Transverse colon (tissue), 4 donors: Measurements from ENCODE around the gene USP20. TPM values are rescaled to one million over a fixed set of nuclear protein-coding genes. Genes with fewer than 3 reads are reported as not detected.

Experiments used
- DNase-seq: peaks from one replicate; pipeline ENCODE4 v3.0.0-alpha.2; 2019
- H3K27ac ChIP-seq, 4 donors: fragments of 200-600 bp; sonication (generic); 2 replicates each; pipeline ENCODE4 v1.5.1; 2016 to 2018; ENCODE audit warnings: inconsistent platforms in 4 of 4
- H3K27me3 ChIP-seq: fragments of 200-600 bp; sonication (generic); 2 replicates; pipeline ENCODE4 v1.5.1; 2017; ENCODE audit warnings: inconsistent platforms
- H3K36me3 ChIP-seq, 4 donors: fragments of 200-600 bp; sonication (generic); 2 replicates each; pipeline ENCODE4 v1.5.1; 2017 to 2019; ENCODE audit warnings: inconsistent platforms in 4 of 4
- H3K4me1 ChIP-seq, 4 donors: fragments of 200-600 bp; sonication (generic); 2 replicates each; pipeline ENCODE4 v1.5.1; 2017 to 2020; ENCODE audit warnings: inconsistent platforms in 4 of 4
- H3K4me3 ChIP-seq, 4 donors: fragments of 200-600 bp; sonication (generic); 1 replicate in 1 of 4; 2 replicates in 3 of 4; pipeline versions ENCODE4 v1.5.1 to v1.6.1; 2017 to 2019; ENCODE audit warnings: inconsistent platforms in 4 of 4
- H3K9me3 ChIP-seq, 2 donors: fragments of 200-600 bp; sonication (generic); 2 replicates each; pipeline ENCODE4 v1.5.1; 2017 to 2019; ENCODE audit warnings: inconsistent platforms in 2 of 2
- CTCF ChIP-seq, 5 experiments: fragments of 200-600 bp in 3 of 5; fragments of 450-650 bp in 2 of 5; sonication (generic) in 3 of 5; IDR thresholded peaks; 1 replicate in 2 of 5; 2 replicates in 3 of 5; pipeline ENCODE4 v1.5.1; 2016 to 2017; ENCODE audit warnings: antibody characterized with exemption in 5 of 5, inconsistent platforms in 3 of 5, mild to moderate bottlenecking in 2 of 5, moderate library complexity in 1 of 5
- EP300 ChIP-seq: sonication (generic); formaldehyde crosslinking; IDR thresholded peaks from one replicate; pipeline ENCODE4 v1.6.1; 2017; ENCODE audit warnings: antibody characterized with exemption, low read depth
- POLR2A ChIP-seq: fragments of 450-650 bp; IDR thresholded peaks from one replicate; pipeline ENCODE4 v1.6.1; 2016; ENCODE audit warnings: antibody characterized with exemption, mild to moderate bottlenecking, moderate library complexity
- POLR2AphosphoS5 ChIP-seq, 3 donors: sonication (generic); formaldehyde crosslinking; IDR thresholded peaks; one replicate each; pipeline ENCODE4 v1.6.1; 2016; ENCODE audit warnings: antibody characterized with exemption in 3 of 3
- WGBS, 2 donors: methylation state at CpG; one replicate each; pipeline ENCODE4 v1.1.5; 2018; ENCODE audit warnings: low coverage in 1 of 2; 5-methylcytosine and 5-hydroxymethylcytosine counted together
- in situ Hi-C, 4 donors: fragments of 200-750 bp; cut with MboI; loops; one replicate each; pipeline versions ENCODE4 v1.15.0 to v1.15.1; 2017; ENCODE audit warnings: low sequenced_read_pairs in 3 of 4, low pct_ligation_motif_present in 1 of 4, low pct_unique_long_range_greater_than_20kb in 1 of 4
- intact Hi-C: fragments of 100-400 bp; cut with DNase I; formaldehyde crosslinking; loops from one replicate; pipeline ENCODE4 v1.15.1; 2023; ENCODE audit warnings: low total_unique reads
- total RNA-seq, 4 donors: library from RNA; depleted of rRNA; stranded (reverse); fragments of >200 nt; gene quantifications; one replicate each; pipeline ENCODE4 v1.1.0, GENCODE V29; 2016

Gene USP20
- total RNA-seq, 4 donors from 2014 or later = 18.3 to 40.0 (median 25.3) TPM

GRCh38 chr9:129853614-129854013 lies 18.4 kb downstream of the USP20 start:
- H3K36me3 ChIP-seq = peaks cover 0 to 22% (median 0%) of the 10 kb centered on the region in 4 donors
- WGBS, 2 donors = 59 to 79% methylated on average over 2 to 3 of the region's 3 CpGs
- in situ Hi-C loops = no loop called here

DNA sequence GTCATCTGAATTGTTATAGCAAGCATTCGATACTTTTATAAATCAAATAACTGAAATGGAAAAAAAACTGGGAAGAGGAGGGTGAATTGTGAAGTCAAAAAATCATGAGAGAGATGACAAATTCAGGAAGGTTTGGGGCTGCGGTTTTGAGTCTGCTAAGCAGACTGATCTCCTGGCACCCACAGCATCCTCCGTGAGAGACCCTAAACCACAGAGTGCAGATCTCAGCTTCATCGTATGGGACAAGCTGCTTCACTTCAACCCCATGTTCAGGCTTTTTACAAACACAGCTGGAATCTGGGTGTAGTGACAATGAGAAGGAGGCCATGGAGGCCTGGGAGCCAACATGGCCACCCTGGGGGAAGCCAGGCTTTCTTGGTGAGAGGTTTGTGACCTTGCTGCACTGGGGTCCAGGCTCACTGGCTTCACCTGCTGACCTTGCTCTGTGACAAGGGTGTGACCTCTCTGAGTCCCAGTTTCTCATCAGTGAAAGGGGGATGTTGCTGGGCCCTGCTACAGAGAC lies 19.4 kb downstream of the USP20 start:
- Histone ChIP-seq H3K4me3 (no peak overlapping the region), H3K9me3 (no peaks in the 10 kb centered on the region), H3K36me3 (peaks cover 0 to 22% (median 0%) of the 10 kb centered on the region in 4 donors), H3K27me3 (no peaks in the 10 kb centered on the region), H3K27ac (no peak overlapping the region), H3K4me1 (no peaks in the 10 kb centered on the region)
- intact Hi-C loops = no loop called here
- TF ChIP-seq POLR2AphosphoS5 (IDR thresholded peaks at IDR 0.05) (no peak), CTCF (IDR thresholded peaks at IDR 0.05) (no peak), EP300 (no peak), POLR2A (no peak)
- DNase-seq = no peak
- WGBS, 2 donors = 83 to 96% methylated on average over 4 of the region's 4 CpGs
- in situ Hi-C loops = no loop called here

More at GRCh38 chr9:129853614-129854013, 18.4 kb downstream of the USP20 start:
- Histone ChIP-seq H3K4me1 (no peaks in the 10 kb centered on the region), H3K9me3 (no peaks in the 10 kb centered on the region), H3K27ac (no peak overlapping the region), H3K27me3 (no peaks in the 10 kb centered on the region), H3K4me3 (no peak overlapping the region)
- TF ChIP-seq POLR2AphosphoS5 (IDR thresholded peaks at IDR 0.05) (no peak), POLR2A (no peak), EP300 (no peak), CTCF (IDR thresholded peaks at IDR 0.05) (no peak)
- intact Hi-C loops = no loop called here
- DNase-seq = no peak

GRCh38 chr9:129857207-129857606 lies 21.9 kb downstream of the USP20 start:
- H3K36me3 ChIP-seq = peaks cover 0 to 27% (median 4%) of the 10 kb centered on the region in 4 donors
- DNase-seq = no peak
- WGBS, 2 donors = 88 to 95% methylated on average over 5 to 7 of the region's 7 CpGs
- in situ Hi-C loops = no loop called here
- no peak overlapping the region for H3K4me3 ChIP-seq
- intact Hi-C loops = no loop called here
- no peaks in the 10 kb centered on the region for H3K4me1 ChIP-seq
- no peaks in the 10 kb centered on the region for H3K27me3 ChIP-seq
- TF ChIP-seq POLR2AphosphoS5 (IDR thresholded peaks at IDR 0.05) (no peak), POLR2A (no peak), EP300 (no peak), CTCF (IDR thresholded peaks at IDR 0.05) (no peak)
- H3K9me3 ChIP-seq = no peaks in the 10 kb centered on the region
- H3K27ac ChIP-seq = no peak overlapping the region

- Histone ChIP-seq H3K36me3 (peaks cover 0 to 21% (median 5%) of the 10 kb centered on the region in 4 donors), H3K9me3 (no peaks in the 10 kb centered on the region), H3K4me3 (no peak overlapping the region), H3K27ac (no peak overlapping the region), H3K4me1 (no peaks in the 10 kb centered on the region), H3K27me3 (no peaks in the 10 kb centered on the region)
- in situ Hi-C loops (no loop called here), intact Hi-C loops (no loop called here)
- DNase-seq = no peak
- 87% methylated on average over 10 of the region's 11 CpGs; no CpG with 5 or more reads in 1 of the 2 donors for WGBS, 2 donors
- TF ChIP-seq POLR2A (no peak), EP300 (no peak), POLR2AphosphoS5 (IDR thresholded peaks at IDR 0.05) (no peak), CTCF (IDR thresholded peaks at IDR 0.05) (no peak)
Observed at GRCh38 chr9:129858167-129858962, 23.1 kb downstream of the USP20 start.
